HCT116 (cell line): ENCODE results near the gene SND1. TPM values are rescaled to one million over a fixed set of nuclear protein-coding genes. Genes with fewer than 3 reads are reported as not detected.

Source experiments
- ATAC-seq: fragments of 200-7000 bp; cut with Tn5 transposase; 2 replicates; pipeline ENCODE4 v1.9.1; 2020; ENCODE audit warnings: mild to moderate bottlenecking, moderate library complexity
- BruUV-seq: library from RNA; stranded (reverse); fragments of 400-500 nt; replicated peaks from 2 replicates; lab custom pipeline; 2021; lab: Mats Ljungman, UMichigan
- CTCF ChIA-PET: fragments of 300-600 bp; sonication (Branson Sonifier 250); formaldehyde crosslinking; loops from one replicate; lab custom pipeline; 2021; ENCODE audit warnings: antibody characterized with exemption; lab: Charles Lee
- POLR2A ChIA-PET: fragments of 300-600, 350-600 bp; sonication (Branson Sonifier 250); formaldehyde crosslinking; loops from one replicate; lab custom pipeline; 2021; ENCODE audit warnings: antibody characterized with exemption; lab: Charles Lee
- RAD21 ChIA-PET, 2 experiments: fragments of 300-600 bp; sonication (Branson Sonifier 250); formaldehyde crosslinking; loops; one replicate each; lab custom pipeline; 2023; ENCODE audit warnings: low total read pairs in 2 of 2; ENCODE audit not compliant: uncharacterized antibody in 2 of 2, unreplicated experiment in 2 of 2, low non-redundant PET in 1 of 2; lab: Charles Lee
- DNase-seq: peaks from one replicate; pipeline ENCODE4 v3.0.0-alpha.2; 2010; ENCODE audit warnings: low read depth, low spot score
- H2AFZ ChIP-seq: fragments of 200-600 bp; shearing (Covaris generic), sonication (generic); 2 replicates; pipeline ENCODE4 v1.6.1; 2017; ENCODE audit warnings: low read depth, mixed run types, mixed read lengths, antibody characterized with exemption, low read length; ENCODE audit not compliant: poor library complexity, severe bottlenecking
- H3K27ac ChIP-seq: 2 replicates; pipeline ENCODE4 v1.5.1; 2012; ENCODE audit warnings: low read depth, low read length
- H3K27me3 ChIP-seq: fragments of 200-600 bp; sonication (generic); 2 replicates; pipeline ENCODE4 v1.6.1; 2016; ENCODE audit warnings: mixed run types, low read length, mixed read lengths; ENCODE audit not compliant: insufficient read depth
- H3K36me3 ChIP-seq, 2 experiments: fragments of 200-500 bp in 1 of 2; fragments of 200-600 bp in 1 of 2; sonication (Bioruptor generic) in 1 of 2; sonication (generic) in 1 of 2; 2 replicates each; pipeline versions ENCODE4 v1.5.1 to v1.6.1; 2014 to 2016; ENCODE audit warnings: low read length in 2 of 2, inconsistent platforms in 1 of 2, mixed read lengths in 1 of 2, mixed run types in 1 of 2; ENCODE audit not compliant: insufficient read depth in 2 of 2, control insufficient read depth in 1 of 2
- H3K4me1 ChIP-seq, 2 experiments: fragments of 200-600 bp in 1 of 2; sonication (generic) in 1 of 2; 2 replicates each; pipeline versions ENCODE4 v1.5.1 to v1.6.1; 2012 to 2017; ENCODE audit warnings: low read length in 2 of 2, inconsistent platforms in 1 of 2, mild to moderate bottlenecking in 1 of 2, mixed read lengths in 1 of 2, mixed run types in 1 of 2, moderate library complexity in 1 of 2; ENCODE audit not compliant: insufficient read depth in 2 of 2, control insufficient read depth in 1 of 2
- H3K4me2 ChIP-seq: fragments of 200-600 bp; sonication (generic); 2 replicates; pipeline ENCODE4 v1.6.1; 2017; ENCODE audit warnings: mixed run types, low read length, mixed read lengths
- H3K4me3 ChIP-seq, 2 experiments: fragments of 200-600 bp in 1 of 2; sonication (generic) in 1 of 2; replicated peaks in 1 of 2; 2 replicates each; pipeline ENCODE4 v1.5.1; 2011 to 2016; ENCODE audit warnings: low read length in 2 of 2, control low read depth in 1 of 2, low read depth in 1 of 2, mild to moderate bottlenecking in 1 of 2, mixed read lengths in 1 of 2, mixed run types in 1 of 2
- H3K79me2 ChIP-seq: fragments of 200-600 bp; sonication (generic); 2 replicates; pipeline ENCODE4 v1.6.1; 2017; ENCODE audit warnings: mild to moderate bottlenecking, mixed run types, low read length, moderate library complexity, mixed read lengths; ENCODE audit not compliant: insufficient read depth
- H3K9ac ChIP-seq: fragments of 200-600 bp; sonication (generic); 2 replicates; pipeline ENCODE4 v1.6.1; 2016; ENCODE audit warnings: low read length, mixed read lengths
- H3K9me2 ChIP-seq: fragments of 200-600 bp; sonication (generic), shearing (Covaris generic); 2 replicates; pipeline ENCODE4 v1.6.1; 2017; ENCODE audit warnings: mixed run types, mild to moderate bottlenecking, moderate library complexity; ENCODE audit not compliant: insufficient read depth
- H3K9me3 ChIP-seq, 2 experiments: fragments of 200-500 bp in 1 of 2; fragments of 200-600 bp in 1 of 2; sonication (Bioruptor generic) in 1 of 2; sonication (generic) in 1 of 2; 2 replicates each; pipeline ENCODE4 v1.6.1; 2014 to 2017; ENCODE audit warnings: low read length in 2 of 2, mixed read lengths in 2 of 2, inconsistent platforms in 1 of 2, low read depth in 1 of 2, mild to moderate bottlenecking in 1 of 2, mixed run types in 1 of 2, moderate library complexity in 1 of 2; ENCODE audit not compliant: control insufficient read depth in 1 of 2, insufficient read depth in 1 of 2
- H4K20me1 ChIP-seq: fragments of 200-600 bp; sonication (generic), shearing (Covaris generic); 2 replicates; pipeline ENCODE4 v1.6.1; 2017; ENCODE audit warnings: mixed run types, mild to moderate bottlenecking, moderate library complexity; ENCODE audit not compliant: insufficient read depth
- CBX3 ChIP-seq: IDR thresholded peaks from 2 replicates; pipeline ENCODE4 v1.6.1; 2012; ENCODE audit warnings: low read depth
- CEBPB ChIP-seq: IDR thresholded peaks from 2 replicates; pipeline ENCODE4 v1.6.1; 2012; ENCODE audit warnings: low read depth
- EGR1 ChIP-seq: IDR thresholded peaks from 2 replicates; pipeline ENCODE4 v1.6.1; 2012; ENCODE audit warnings: low read depth
- EZH2 ChIP-seq: fragments of 200-600 bp; sonication (generic); IDR thresholded peaks from 2 replicates; pipeline ENCODE4 v1.6.1; 2017; ENCODE audit warnings: antibody characterized with exemption, mixed run types
- JUND ChIP-seq: IDR thresholded peaks from 2 replicates; pipeline ENCODE4 v1.6.1; 2012
- POLR2AphosphoS5 ChIP-seq: IDR thresholded peaks from 2 replicates; pipeline ENCODE4 v1.6.1; 2011; ENCODE audit warnings: mild to moderate bottlenecking, low read depth, low read length, moderate library complexity
- SIN3A ChIP-seq: IDR thresholded peaks from 2 replicates; pipeline ENCODE4 v1.6.1; 2012; ENCODE audit warnings: low read depth
- SRF ChIP-seq: IDR thresholded peaks from 2 replicates; pipeline ENCODE4 v1.6.1; 2012; ENCODE audit warnings: low read depth
- TCF7L2 ChIP-seq: IDR thresholded peaks from 2 replicates; pipeline ENCODE4 v1.7.0; 2011; ENCODE audit warnings: borderline replicate concordance, inconsistent platforms; ENCODE audit not compliant: insufficient read depth, insufficient read length; ENCODE audit errors: extremely low read depth
- YY1 ChIP-seq: IDR thresholded peaks from 2 replicates; pipeline ENCODE4 v1.6.1; 2011; ENCODE audit warnings: low read length, low read depth, moderate library complexity, mild to moderate bottlenecking; ENCODE audit not compliant: insufficient replicate concordance; ENCODE audit errors: extremely low read depth
- ZBTB33 ChIP-seq: IDR thresholded peaks from 2 replicates; pipeline ENCODE4 v1.6.1; 2011; ENCODE audit warnings: mild to moderate bottlenecking, low read length, moderate library complexity; ENCODE audit not compliant: insufficient replicate concordance; ENCODE audit errors: extremely low read depth
- ZFX ChIP-seq: fragments of 450-650 bp; IDR thresholded peaks from 2 replicates; pipeline ENCODE4 v1.6.1; 2017
- ZNF274 ChIP-seq: fragments of 200-500 bp; sonication (Bioruptor generic); IDR thresholded peaks from 2 replicates; pipeline ENCODE4 v1.6.1; 2014; ENCODE audit warnings: mild to moderate bottlenecking, low read depth, low read length, inconsistent platforms
- intact Hi-C: fragments of 100-400 bp; cut with micrococcal nuclease; formaldehyde crosslinking; loops from 2 replicates; pipeline ENCODE4 v1.10.0; 2022
- total RNA-seq: library from RNA; stranded (reverse); gene quantifications from one replicate; pipeline ENCODE4 v1.2.1, GENCODE V29; 2021; ENCODE audit not compliant: unreplicated experiment

SND1 gene
- total RNA-seq, 1 experiment from 2014 or later: 169 TPM

GRCh38 chr7:128082431-128082830 lies 430.4 kb downstream of the SND1 start:
- DNase-seq: no peak
- H3K9me3 ChIP-seq: no peaks in the 10 kb centered on the region
- CTCF ChIA-PET: no interaction called here
- no peaks in the 10 kb centered on the region for H3K4me1 ChIP-seq
- peaks cover 4 to 5% of the 10 kb centered on the region in 2 experiments; a peak in 1 of 4 replicates for H3K36me3 ChIP-seq
- no peaks in the 10 kb centered on the region for H4K20me1 ChIP-seq
- H3K9ac ChIP-seq: no peak overlapping the region
- no peak overlapping the region for H3K4me3 ChIP-seq
- TF ChIP-seq ZBTB33 (no peak), JUND (no peak), YY1 (no peak), SIN3A (no peak), EZH2 (no peak), EGR1 (no peak), TCF7L2 (no peak)
- TF ChIP-seq, all 23 proteins: peak for 0
- Histone ChIP-seq H3K4me2 (no peak overlapping the region), H3K27ac (no peak overlapping the region), H3K27me3 (no peaks in the 10 kb centered on the region), H3K9me2 (no peaks in the 10 kb centered on the region), H3K79me2 (no peaks in the 10 kb centered on the region), H2AFZ (no peak overlapping the region)
- ATAC-seq: no peak
- ChIA-PET RAD21 (no interaction called here), POLR2A (no interaction called here)
- BruUV-seq: no TSS peak
- intact Hi-C loops: no loop called here

- DNase-seq (no peak), ATAC-seq (no peak)
- no peak overlapping the region for H2AFZ ChIP-seq
- H3K4me1 ChIP-seq: no peaks in the 10 kb centered on the region
- BruUV-seq: no TSS peak
- no peak overlapping the region for H3K4me2 ChIP-seq
- H4K20me1 ChIP-seq: no peaks in the 10 kb centered on the region
- intact Hi-C loops: no loop called here
- no peaks in the 10 kb centered on the region for H3K79me2 ChIP-seq
- no peak overlapping the region for H3K9ac ChIP-seq
- ChIA-PET POLR2A (no interaction called here), CTCF (no interaction called here), RAD21 (no interaction called here)
- H3K9me3 ChIP-seq: no peaks in the 10 kb centered on the region
- peaks cover 4 to 5% of the 10 kb centered on the region in 2 experiments; a peak in 1 of 4 replicates for H3K36me3 ChIP-seq
- no peak overlapping the region for H3K27ac ChIP-seq
- no peak overlapping the region for H3K4me3 ChIP-seq
- no peaks in the 10 kb centered on the region for H3K27me3 ChIP-seq
- H3K9me2 ChIP-seq: no peaks in the 10 kb centered on the region
- TF ChIP-seq ZFX: no peak
- TF ChIP-seq SRF: no peak
- TF ChIP-seq ZNF274: no peak
- TF ChIP-seq JUND: no peak
- TF ChIP-seq CEBPB: no peak
- no peak for TF ChIP-seq POLR2AphosphoS5
- TF ChIP-seq SIN3A: no peak
- TF ChIP-seq TCF7L2: no peak
- TF ChIP-seq CBX3: no peak
These were observed 433.1 kb downstream of the SND1 start for GRCh38 chr7:128084896-128085608.
